Measurements from ENCODE around the gene ZNF516.
"Not testable (repeated sequence)": the region's sequence is repeated elsewhere in the genome, so short reads cannot be mapped to it uniquely, and the experiment has no call there.

The ZNF516 gene

GRCh38 chr18:76488190-76488589 is 6.9 kb downstream of the ZNF516 start:
- DNase-seq = no peak

GRCh38 chr18:76487782-76488181 is 7.3 kb downstream of the ZNF516 start:
- DNase-seq = peak; percentile 79

GRCh38 chr18:76487070-76487469 is 8.0 kb downstream of the ZNF516 start:
- DNase-seq = peak; percentile 33

GRCh38 chr18:76486574-76486973 is 8.5 kb downstream of the ZNF516 start:
- DNase-seq = no peak

GRCh38 chr18:76486038-76486437 is 9.0 kb downstream of the ZNF516 start:
- DNase-seq = no peak

GRCh38 chr18:76484749-76485387 is 10.2 kb downstream of the ZNF516 start:
- DNase-seq = peak; percentile 80

- DNase-seq = no peak
These were observed 11.3 kb downstream of the ZNF516 start for GRCh38 chr18:76483780-76484179.

- DNase-seq = peak; percentile 55
These were observed 11.9 kb downstream of the ZNF516 start for GRCh38 chr18:76482971-76483691.

- DNase-seq = no peak
These were observed 12.8 kb downstream of the ZNF516 start for GRCh38 chr18:76482267-76482666.

GRCh38 chr18:76480913-76481312 is 14.1 kb downstream of the ZNF516 start:
- DNase-seq = peak; percentile 23

GRCh38 chr18:76479351-76480238 is 15.4 kb downstream of the ZNF516 start:
- DNase-seq = no peak

- DNase-seq = no peak
These were observed 18.1 kb downstream of the ZNF516 start for GRCh38 chr18:76476665-76477561.

- DNase-seq = no peak
These were observed 19.4 kb downstream of the ZNF516 start for GRCh38 chr18:76475450-76476194.

GRCh38 chr18:76474824-76475223 is 20.2 kb downstream of the ZNF516 start:
- DNase-seq = no peak

GRCh38 chr18:76473521-76473920 is 21.5 kb downstream of the ZNF516 start:
- DNase-seq = not testable (repeated sequence)

- DNase-seq = no peak
These were observed 22.2 kb downstream of the ZNF516 start for GRCh38 chr18:76472829-76473228.

GRCh38 chr18:76471593-76471992 is 23.4 kb downstream of the ZNF516 start:
- no peak for DNase-seq

GRCh38 chr18:76468345-76469304 is 26.4 kb downstream of the ZNF516 start:
- no peak for DNase-seq

- no peak for DNase-seq
These were observed 27.5 kb downstream of the ZNF516 start for GRCh38 chr18:76467371-76468190.
